HG03521 (cell line): ENCODE results near the gene CDC23.
"Not testable (repeated sequence)": the region's sequence is repeated elsewhere in the genome, so short reads cannot be mapped to it uniquely, and the experiment has no call there.

ENCODE experiments used
- ATAC-seq: cut with Tn5 transposase; IDR thresholded peaks from one replicate; pipeline ENCODE4 v1.9.1; 2021; ENCODE audit warnings: mild to moderate bottlenecking, moderate library complexity; ENCODE audit not compliant: unreplicated experiment

Gene CDC23

GRCh38 chr5:138143578-138143977, 69.5 kb downstream of the CDC23 start:
- ATAC-seq = not testable (repeated sequence)

- no peak for ATAC-seq
Measured at GRCh38 chr5:138141734-138142133, 71.4 kb downstream of the CDC23 start.

GRCh38 chr5:138140268-138140667, 72.9 kb downstream of the CDC23 start:
- no peak for ATAC-seq

- ATAC-seq = no peak
Measured at GRCh38 chr5:138139781-138140090, 73.4 kb downstream of the CDC23 start.

GRCh38 chr5:138138949-138139780, 74.0 kb downstream of the CDC23 start, which contains the start of gene NME5:
NME5 (minus strand) TSS chr5:138139428; CDS start chr5:138138780, 648 bp downstream.
- ATAC-seq = no peak
